ENCODE results near the gene HOMER3. TPM values are rescaled to one million over a fixed set of nuclear protein-coding genes. Genes with fewer than 3 reads are reported as not detected.

The HOMER3 gene
- total and polyA plus RNA-seq, 2 experiments from 2014 or later: 16.7 to 38.4 TPM

- no peak overlapping the region for H3K27ac ChIP-seq (ENCODE audit: low read depth)
- no peak for TF ChIP-seq STAT1 (IDR thresholded peaks at IDR 0.05; ENCODE audit: unreplicated experiment)
- TF ChIP-seq EZH2phosphoT487 (IDR thresholded peaks at IDR 0.05; ENCODE audit: unreplicated experiment): no peak
- TF ChIP-seq ETS1 (IDR thresholded peaks at IDR 0.05): no peak
- TF ChIP-seq CTCF (conservative IDR thresholded peaks at IDR 0.05; ENCODE audit: low read depth in 2 of 2): no peak
- no peak for TF ChIP-seq JUNB (IDR thresholded peaks at IDR 0.05; ENCODE audit: unreplicated experiment)
- Mint-ChIP-seq H3K36me3 (ENCODE audit: low read depth) (peaks cover 12% of the 10 kb centered on the region; the same call in 2 of the 3 replicates), H3K27ac (no peak overlapping the region), H3K27me3 (ENCODE audit: insufficient read depth, low read depth, poor library complexity) (peaks cover 17% of the 10 kb centered on the region), H3K4me1 (peaks cover 5% of the 10 kb centered on the region; the same call in 2 of the 3 replicates), H3K4me3 (no peak overlapping the region), H3K9me3 (no peaks in the 10 kb centered on the region)
- H3K36me3 ChIP-seq (ENCODE audit: insufficient read depth): no peaks in the 10 kb centered on the region
- no peak for ATAC-seq
- no peak overlapping the region for H2AFZ ChIP-seq
- no peaks in the 10 kb centered on the region for H4K20me1 ChIP-seq (replicated peaks; ENCODE audit: insufficient read depth)
- no peak for DNase-seq (ENCODE audit: low spot score)
- H3F3A ChIP-seq (replicated peaks; ENCODE audit: low read depth): peaks cover 2% of the 10 kb centered on the region; the same call in 1 of the 2 replicates
- H3K4me2 ChIP-seq: no peak overlapping the region
- no peaks in the 10 kb centered on the region; the same call in 1 of the 2 replicates for H3K4me1 ChIP-seq (ENCODE audit: insufficient read depth)
- no peaks in the 10 kb centered on the region for H3K79me2 ChIP-seq (replicated peaks; ENCODE audit: insufficient read depth)
- H3K9me2 ChIP-seq (ENCODE audit: insufficient read depth): no peaks in the 10 kb centered on the region
- no peak overlapping the region for H3K4me3 ChIP-seq
- H3K27me3 ChIP-seq (ENCODE audit: insufficient read depth): no peaks in the 10 kb centered on the region
Measured at GRCh38 chr19:18946918-18947317, 5.9 kb upstream of the HOMER3 start.

- Mint-ChIP-seq H3K27me3 (ENCODE audit: insufficient read depth, low read depth, poor library complexity) (peaks cover 20% of the 10 kb centered on the region), H3K4me3 (no peak overlapping the region), H3K9me3 (no peaks in the 10 kb centered on the region), H3K4me1 (peaks cover 11% of the 10 kb centered on the region), H3K27ac (no peak overlapping the region), H3K36me3 (ENCODE audit: low read depth) (peaks cover 12% of the 10 kb centered on the region; the same call in 2 of the 3 replicates)
- Histone ChIP-seq H4K20me1 (replicated peaks; ENCODE audit: insufficient read depth) (no peaks in the 10 kb centered on the region), H3K27ac (ENCODE audit: low read depth) (no peak overlapping the region), H3K27me3 (ENCODE audit: insufficient read depth) (no peaks in the 10 kb centered on the region), H3K36me3 (ENCODE audit: insufficient read depth) (no peaks in the 10 kb centered on the region), H3K4me3 (no peak overlapping the region), H3K4me1 (ENCODE audit: insufficient read depth) (no peaks in the 10 kb centered on the region; the same call in none of the 2 replicates), H3K9me2 (ENCODE audit: insufficient read depth) (no peaks in the 10 kb centered on the region), H2AFZ (no peak overlapping the region), H3K4me2 (no peak overlapping the region), H3K79me2 (replicated peaks; ENCODE audit: insufficient read depth) (no peaks in the 10 kb centered on the region), H3F3A (replicated peaks; ENCODE audit: low read depth) (peaks cover 7% of the 10 kb centered on the region; the same call in 1 of the 2 replicates)
- no peak for ATAC-seq
- DNase-seq (ENCODE audit: low spot score): no peak
- TF ChIP-seq EZH2 (IDR thresholded peaks at IDR 0.05; ENCODE audit: low read depth, unreplicated experiment) (no peak), REST (IDR thresholded peaks at IDR 0.05; ENCODE audit: unreplicated experiment) (no peak), EZH2phosphoT487 (IDR thresholded peaks at IDR 0.05; ENCODE audit: unreplicated experiment) (no peak), ETS1 (IDR thresholded peaks at IDR 0.05) (no peak)
Measured at GRCh38 chr19:18946335-18946734, 5.3 kb upstream of the HOMER3 start.

All from GM23338 (cell line).